BJ (cell line): ENCODE results near the gene FBXL7. TPM values are rescaled to one million over a fixed set of nuclear protein-coding genes. Genes with fewer than 3 reads are reported as not detected.

ENCODE experiments used
- CTCF ChIA-PET: fragments of 350-600 bp; formaldehyde crosslinking; extraction: SDS; loops from one replicate; lab custom pipeline; 2021; ENCODE audit warnings: antibody characterized with exemption, inconsistent platforms; lab: Yijun Ruan, JAX
- POLR2A ChIA-PET: fragments of 300-600 bp; sonication (Branson Sonifier 250); formaldehyde crosslinking; extraction: SDS; loops from one replicate; lab custom pipeline; 2021; ENCODE audit warnings: antibody characterized with exemption; lab: Charles Lee
- DNase-seq: peaks from one replicate; pipeline ENCODE4 v3.0.0-alpha.2; 2011; ENCODE audit warnings: low read depth
- H3K27me3 ChIP-seq: 2 replicates; pipeline ENCODE4 v1.6.0; 2011; ENCODE audit warnings: low read length; ENCODE audit not compliant: control insufficient read depth, insufficient read depth
- H3K36me3 ChIP-seq: 2 replicates; pipeline ENCODE4 v1.5.1; 2011; ENCODE audit warnings: low read length; ENCODE audit not compliant: control insufficient read depth, insufficient read depth
- H3K4me3 ChIP-seq: 2 replicates; pipeline ENCODE4 v1.5.1; 2011; ENCODE audit warnings: low read depth, mild to moderate bottlenecking, control low read depth, low read length
- CTCF ChIP-seq: IDR thresholded peaks from 2 replicates; pipeline ENCODE4 v1.5.1; 2011; ENCODE audit warnings: low read depth, mild to moderate bottlenecking, control low read depth, inconsistent platforms, low read length, moderate library complexity; ENCODE audit not compliant: insufficient read depth
- polyA plus RNA-seq: library from polyadenylated mRNA; depleted of rRNA; stranded (reverse); fragments of >200 nt; gene quantifications from 2 replicates; pipeline ENCODE4 v1.2.3, GENCODE V29; 2011

The FBXL7 gene
- polyA plus RNA-seq, 1 experiment, result 23.2 TPM

GRCh38 chr5:15914638-15915037 lies 414.7 kb downstream of the FBXL7 start:
- Histone ChIP-seq H3K36me3 (no peaks in the 10 kb centered on the region), H3K27me3 (no peaks in the 10 kb centered on the region), H3K4me3 (peak overlapping the region; percentile 5)
- DNase-seq, result no peak
- POLR2A ChIA-PET, result no interaction called here
- CTCF ChIA-PET, result interaction anchor here (0.9 kb wide), 1 partner anchor 27 kb away, joined by 3 read pairs; no protein-coding TSS in a partner anchor
- TF ChIP-seq CTCF, result no peak

- no peak for DNase-seq
- CTCF ChIA-PET, result no interaction called here
- TF ChIP-seq CTCF, result no peak
These were observed 426.6 kb downstream of the FBXL7 start for GRCh38 chr5:15926586-15926985.

GRCh38 chr5:15927710-15928380 lies 427.9 kb downstream of the FBXL7 start:
- ChIA-PET CTCF (no interaction called here), POLR2A (no interaction called here)
- no peaks in the 10 kb centered on the region for H3K27me3 ChIP-seq
- no peak overlapping the region for H3K4me3 ChIP-seq
- TF ChIP-seq CTCF, result no peak
- H3K36me3 ChIP-seq, result peaks cover 1% of the 10 kb centered on the region; the same call in 1 of the 2 replicates
- no peak for DNase-seq

More at GRCh38 chr5:15926586-15926985, 426.6 kb downstream of the FBXL7 start:
- Histone ChIP-seq H3K4me3 (no peak overlapping the region), H3K36me3 (peaks cover 1% of the 10 kb centered on the region; the same call in 1 of the 2 replicates), H3K27me3 (no peaks in the 10 kb centered on the region)
- POLR2A ChIA-PET, result interaction anchor here (0.6 kb wide), 1 partner anchor 92 kb away, joined by 3 read pairs; no protein-coding TSS in a partner anchor

GRCh38 chr5:15929611-15930263 lies 429.8 kb downstream of the FBXL7 start:
- POLR2A ChIA-PET, result interaction anchor here (0.6 kb wide), 1 partner anchor 94 kb away, joined by 3 read pairs; no protein-coding TSS in a partner anchor
- Histone ChIP-seq H3K4me3 (no peak overlapping the region), H3K27me3 (no peaks in the 10 kb centered on the region), H3K36me3 (peaks cover 1% of the 10 kb centered on the region; the same call in 1 of the 2 replicates)
- CTCF ChIA-PET, result no interaction called here
- no peak for TF ChIP-seq CTCF
- peak; percentile 42 for DNase-seq

- ChIA-PET POLR2A (no interaction called here), CTCF (no interaction called here)
- no peak for TF ChIP-seq CTCF
- Histone ChIP-seq H3K36me3 (peaks cover 9% of the 10 kb centered on the region), H3K27me3 (no peaks in the 10 kb centered on the region), H3K4me3 (no peak overlapping the region)
- DNase-seq, result no peak
These were observed 432.1 kb downstream of the FBXL7 start for GRCh38 chr5:15932066-15932465.
